Naive thymus-derived CD4-positive, alpha-beta T cell (primary cell): ENCODE measurements around the gene ACIN1. TPM values are rescaled to one million over a fixed set of nuclear protein-coding genes. Genes with fewer than 3 reads are reported as not detected.

ENCODE experiments used
- ATAC-seq: fragments of 150-1000 bp; cut with Tn5 transposase; 2 replicates; pipeline ENCODE4 v1.10.0; 2021; ENCODE audit warnings: mild to moderate bottlenecking, moderate library complexity
- CTCF ChIA-PET: fragments of 350-600 bp; sonication (Branson Sonifier 250); formaldehyde crosslinking; loops from one replicate; lab custom pipeline; 2021; ENCODE audit warnings: antibody characterized with exemption; lab: Charles Lee
- POLR2A ChIA-PET: fragments of 350-600 bp; sonication (Branson Sonifier 250); formaldehyde crosslinking; loops from one replicate; lab custom pipeline; 2021; ENCODE audit warnings: antibody characterized with exemption, inconsistent platforms; lab: Charles Lee
- DNase-seq, 9 donors: peaks; one replicate each; pipeline versions ENCODE4 v3.0.0 to v3.0.0-alpha.2; 2020 to 2022; ENCODE audit warnings: mixed read lengths in 1 of 9
- H3K27ac ChIP-seq: one replicate; pipeline ENCODE4 v1.7.0; 2013; ENCODE audit warnings: mild to moderate bottlenecking, low read depth, low read length, moderate library complexity
- H3K27me3 ChIP-seq, 2 donors: one replicate each; pipeline ENCODE4 v1.7.0; 2013; ENCODE audit warnings: low read length in 2 of 2, mild to moderate bottlenecking in 2 of 2, moderate library complexity in 2 of 2; ENCODE audit not compliant: control insufficient read depth in 2 of 2, insufficient read depth in 2 of 2
- H3K36me3 ChIP-seq, 3 experiments: 1 replicate in 2 of 3; 2 replicates in 1 of 3; pipeline ENCODE4 v1.7.0; 2013; ENCODE audit warnings: low read length in 3 of 3, mild to moderate bottlenecking in 3 of 3, moderate library complexity in 1 of 3; ENCODE audit not compliant: insufficient read depth in 3 of 3, control insufficient read depth in 2 of 3
- H3K4me1 ChIP-seq, 2 donors: one replicate each; pipeline ENCODE4 v1.7.0; 2013; ENCODE audit warnings: low read length in 2 of 2, mild to moderate bottlenecking in 2 of 2, moderate library complexity in 1 of 2; ENCODE audit not compliant: control insufficient read depth in 2 of 2, insufficient read depth in 2 of 2
- H3K4me3 ChIP-seq: 2 replicates; pipeline ENCODE4 v1.7.0; 2013; ENCODE audit warnings: mild to moderate bottlenecking, low read length
- H3K9me3 ChIP-seq, 3 experiments: 1 replicate in 2 of 3; 2 replicates in 1 of 3; pipeline ENCODE4 v1.7.0; 2013; ENCODE audit warnings: low read length in 3 of 3; ENCODE audit not compliant: control insufficient read depth in 2 of 3
- H3K27ac Mint-ChIP-seq, 9 donors: one replicate each; pipeline ENCODE4 v1.8.0; 2020 to 2022; ENCODE audit warnings: mixed read lengths in 9 of 9, mild to moderate bottlenecking in 8 of 9, moderate library complexity in 5 of 9, inconsistent platforms in 2 of 9
- H3K27me3 Mint-ChIP-seq, 5 donors: one replicate each; pipeline ENCODE4 v1.8.0; 2021 to 2022; ENCODE audit warnings: mixed read lengths in 5 of 5, mild to moderate bottlenecking in 1 of 5
- H3K36me3 Mint-ChIP-seq, 5 donors: one replicate each; pipeline ENCODE4 v1.8.0; 2020 to 2022; ENCODE audit warnings: mixed read lengths in 5 of 5, mild to moderate bottlenecking in 3 of 5, inconsistent platforms in 1 of 5
- H3K4me1 Mint-ChIP-seq, 7 donors: one replicate each; pipeline ENCODE4 v1.8.0; 2020 to 2022; ENCODE audit warnings: mixed read lengths in 7 of 7, mild to moderate bottlenecking in 3 of 7, inconsistent platforms in 1 of 7
- H3K4me3 Mint-ChIP-seq, 10 donors: one replicate each; pipeline ENCODE4 v1.8.0; 2020 to 2022; ENCODE audit warnings: mild to moderate bottlenecking in 10 of 10, mixed read lengths in 10 of 10, moderate library complexity in 6 of 10, inconsistent platforms in 2 of 10
- H3K9me3 Mint-ChIP-seq, 11 donors: one replicate each; pipeline ENCODE4 v1.8.0; 2020 to 2022; ENCODE audit warnings: mixed read lengths in 11 of 11, mild to moderate bottlenecking in 4 of 11, inconsistent platforms in 1 of 11, moderate library complexity in 1 of 11
- intact Hi-C, 2 donors: fragments of 100-400 bp; cut with micrococcal nuclease; formaldehyde crosslinking; loops; one replicate each; pipeline ENCODE4 v1.15.1; 2023
- polyA plus RNA-seq, 2 donors: library from polyadenylated mRNA; unstranded; fragments of 300-500 nt; fragmentation: Illumina TruSeq; gene quantifications; one replicate each; pipeline ENCODE4 v1.2.3, GENCODE V29; 2021
- total RNA-seq, 6 experiments: library from RNA in 5 of 6; stranded (reverse) in 5 of 6; gene quantifications; 1 replicate in 5 of 6; 2 replicates in 1 of 6; pipeline ENCODE4 v1.2.3 and lab custom pipeline; 2021 to 2026

Gene ACIN1
- total and polyA plus RNA-seq, 7 experiments from 2014 or later, result 8.7 to 360 (median 241) TPM

DNA sequence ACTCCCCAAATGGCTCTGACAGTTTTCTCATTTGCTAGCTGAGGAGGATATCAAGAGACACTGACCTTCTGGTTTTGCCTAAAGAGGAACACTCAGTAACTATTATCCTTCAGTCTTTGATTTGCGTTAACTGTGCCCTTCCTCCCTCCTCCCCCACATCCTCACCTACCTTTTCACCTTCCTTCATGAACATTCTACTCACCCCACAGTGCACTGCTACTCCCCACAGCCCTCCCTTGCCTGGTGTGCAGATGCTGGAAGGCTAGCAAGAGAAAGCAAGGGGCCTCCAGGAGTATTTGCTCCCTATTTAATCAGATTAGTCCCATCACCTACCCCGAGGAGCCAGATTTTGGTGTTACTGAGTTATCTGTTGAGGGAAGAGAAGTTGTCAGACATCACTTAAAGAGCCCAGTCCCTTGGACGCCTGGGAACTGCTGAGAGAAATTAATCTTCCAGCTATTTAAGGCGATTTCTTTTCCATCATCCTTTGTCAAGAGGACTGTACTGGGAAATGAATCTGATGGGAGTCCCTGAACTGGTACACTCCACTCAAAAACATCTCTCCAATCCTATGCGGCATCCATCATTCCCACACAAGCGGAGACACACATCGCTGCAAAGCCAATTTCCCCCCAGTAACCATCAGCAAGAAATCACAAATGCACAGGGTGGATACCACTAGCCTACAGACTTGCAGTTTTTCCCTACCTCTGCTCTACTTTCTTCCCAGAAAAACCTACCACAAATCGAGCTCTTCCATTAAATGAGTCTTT, 71.7 kb downstream of the ACIN1 start:
- Mint-ChIP-seq H3K27ac (peak overlapping the region; percentile 1 to 100 (median 91)), H3K9me3 (peaks cover 0 to 2% (median 0%) of the 10 kb centered on the region in 11 donors), H3K4me3 (peak overlapping the region in 9 of 10 donors; percentile 66 to 96 (median 85)), H3K27me3 (no peaks in the 10 kb centered on the region), H3K36me3 (peaks cover 7 to 24% (median 19%) of the 10 kb centered on the region in 5 donors), H3K4me1 (peaks cover 41 to 75% (median 65%) of the 10 kb centered on the region in 7 donors)
- Histone ChIP-seq H3K4me3 (peak overlapping the region; percentile 13), H3K4me1 (peaks cover 0 to 66% of the 10 kb centered on the region in 2 donors), H3K36me3 (peaks cover 0 to 16% (median 4%) of the 10 kb centered on the region in 3 experiments), H3K27ac (peak overlapping the region; percentile 63), H3K27me3 (no peaks in the 10 kb centered on the region), H3K9me3 (no peaks in the 10 kb centered on the region)
- POLR2A ChIA-PET, result interaction anchor here (1.8 to 6.3 kb wide), 4 partner anchors 10 to 28 kb away, joined by 5 to 79 read pairs (median 42); partner anchors contain the start of gene PSMB5
- DNase-seq (peak in 5 of 9 donors; percentile 20 to 44 (median 29)), ATAC-seq (peak; percentile 49)
- CTCF ChIA-PET, result interaction anchor here (0.5 to 1.5 kb wide), 8 partner anchors 10 to 1510 kb away, joined by 3 to 10 read pairs (median 4); no protein-coding TSS in a partner anchor
- intact Hi-C loops, result loop anchor here in 1 of 2 donors (1.0 to 5.0 kb wide), 2 partner anchors 12 to 34 kb away; partner anchors contain the start of gene CDH24

- peak overlapping the region; percentile 63 for H3K27ac ChIP-seq
- H3K4me3 ChIP-seq, result peak overlapping the region; percentile 24
- DNase-seq (no peak), ATAC-seq (no peak)
- peak overlapping the region in 9 of 10 donors; percentile 79 to 99 (median 88) for H3K4me3 Mint-ChIP-seq
- H3K4me1 ChIP-seq, result peaks cover 0 to 59% of the 10 kb centered on the region in 2 donors
- peaks cover 34 to 74% (median 60%) of the 10 kb centered on the region in 7 donors for H3K4me1 Mint-ChIP-seq
- H3K36me3 ChIP-seq, result peaks cover 0 to 16% (median 4%) of the 10 kb centered on the region in 3 experiments
- H3K27me3 Mint-ChIP-seq, result no peaks in the 10 kb centered on the region
- CTCF ChIA-PET, result interaction anchor here (0.5 to 1.2 kb wide), 5 partner anchors 15 to 507 kb away, joined by 3 to 5 read pairs (median 3); no protein-coding TSS in a partner anchor
- no peaks in the 10 kb centered on the region for H3K27me3 ChIP-seq
- H3K36me3 Mint-ChIP-seq, result peaks cover 7 to 18% (median 16%) of the 10 kb centered on the region in 5 donors
- H3K9me3 Mint-ChIP-seq, result no peaks in the 10 kb centered on the region
- POLR2A ChIA-PET, result interaction anchor here (0.5 to 6.3 kb wide), 9 partner anchors 9 to 273 kb away, joined by 3 to 79 read pairs (median 4); partner anchors contain the start of genes AJUBA and PSMB5
- no peaks in the 10 kb centered on the region for H3K9me3 ChIP-seq
- intact Hi-C loops, result loop anchor here in 1 of 2 donors (1.0 to 5.0 kb wide), 2 partner anchors 7 to 35 kb away; partner anchors contain the start of gene CDH24
- peak overlapping the region in 8 of 9 donors; percentile 86 to 100 (median 92) for H3K27ac Mint-ChIP-seq
Observed at GRCh38 chr14:23021889-23022442, 73.0 kb downstream of the ACIN1 start.

DNA sequence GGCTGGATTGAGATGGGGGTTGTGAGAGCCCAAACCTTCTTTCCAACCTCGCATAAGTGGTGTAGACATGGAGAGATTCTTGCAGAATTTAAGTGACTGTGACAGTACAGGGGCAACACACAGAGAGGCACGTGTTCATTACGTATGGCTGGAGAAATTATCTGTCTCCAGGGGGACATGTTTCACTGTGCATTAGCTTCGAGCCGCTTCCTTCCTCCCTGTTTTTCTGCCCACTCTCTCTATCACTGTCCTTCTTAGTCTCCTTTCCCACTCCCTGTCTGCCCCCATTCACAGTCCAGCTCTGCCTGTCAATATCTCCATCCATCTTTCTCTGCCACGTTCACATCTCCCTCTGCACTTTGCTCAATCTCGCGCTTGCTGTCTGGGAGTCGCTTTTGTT, 73.5 kb downstream of the ACIN1 start:
- ATAC-seq (no peak), DNase-seq (no peak)
- H3K27ac Mint-ChIP-seq, result peak overlapping the region in 8 of 9 donors; percentile 86 to 100 (median 92)
- Histone ChIP-seq H3K27me3 (no peaks in the 10 kb centered on the region), H3K9me3 (no peaks in the 10 kb centered on the region), H3K36me3 (peaks cover 0 to 16% (median 4%) of the 10 kb centered on the region in 3 experiments), H3K27ac (peak overlapping the region; percentile 63), H3K4me3 (peak overlapping the region; percentile 24), H3K4me1 (peaks cover 0 to 59% of the 10 kb centered on the region in 2 donors)
- H3K9me3 Mint-ChIP-seq, result no peaks in the 10 kb centered on the region
- peak overlapping the region; percentile 7 to 99 (median 87) for H3K4me3 Mint-ChIP-seq
- H3K36me3 Mint-ChIP-seq, result peaks cover 7 to 18% (median 16%) of the 10 kb centered on the region in 5 donors
- ChIA-PET POLR2A (interaction anchor here (0.9 to 6.3 kb wide), 10 partner anchors 8 to 274 kb away, joined by 3 to 79 read pairs (median 4); partner anchors contain the start of genes AJUBA and PSMB5), CTCF (interaction anchor here (1.0 to 1.8 kb wide), 8 partner anchors 14 to 56 kb away, joined by 3 to 10 read pairs (median 5); no protein-coding TSS in a partner anchor)
- no peaks in the 10 kb centered on the region for H3K27me3 Mint-ChIP-seq
- intact Hi-C loops, result loop anchor here in 1 of 2 donors (1.0 to 5.0 kb wide), 2 partner anchors 8 to 36 kb away; partner anchors contain the start of gene CDH24
- H3K4me1 Mint-ChIP-seq, result peaks cover 34 to 75% (median 60%) of the 10 kb centered on the region in 7 donors

GRCh38 chr14:23020143-23021128, 74.5 kb downstream of the ACIN1 start:
- H3K9me3 ChIP-seq, result no peaks in the 10 kb centered on the region
- Mint-ChIP-seq H3K36me3 (peaks cover 2 to 12% (median 8%) of the 10 kb centered on the region in 5 donors), H3K27me3 (no peaks in the 10 kb centered on the region), H3K9me3 (no peaks in the 10 kb centered on the region), H3K4me3 (peak overlapping the region; percentile 36 to 99 (median 87)), H3K4me1 (peaks cover 36 to 71% (median 62%) of the 10 kb centered on the region in 7 donors), H3K27ac (peak overlapping the region; percentile 34 to 100 (median 91))
- DNase-seq (peak in 6 of 9 donors; percentile 32 to 64 (median 49)), ATAC-seq (peak; percentile 86)
- peak overlapping the region; percentile 24 for H3K4me3 ChIP-seq
- H3K27ac ChIP-seq, result peak overlapping the region; percentile 63
- ChIA-PET POLR2A (interaction anchor here (0.6 to 6.3 kb wide), 7 partner anchors 8 to 41 kb away, joined by 3 to 79 read pairs (median 8); partner anchors contain the start of gene PSMB5), CTCF (interaction anchor here (0.6 to 1.8 kb wide), 9 partner anchors 12 to 546 kb away, joined by 3 to 10 read pairs (median 3); no protein-coding TSS in a partner anchor)
- intact Hi-C loops, result loop anchor here in 1 of 2 donors (1.0 to 5.0 kb wide), 3 partner anchors 9 to 37 kb away; partner anchors contain the start of gene CDH24
- H3K4me1 ChIP-seq, result peaks cover 0 to 55% of the 10 kb centered on the region in 2 donors
- H3K27me3 ChIP-seq, result no peaks in the 10 kb centered on the region
- H3K36me3 ChIP-seq, result peaks cover 0 to 6% (median 0%) of the 10 kb centered on the region in 3 experiments

DNA sequence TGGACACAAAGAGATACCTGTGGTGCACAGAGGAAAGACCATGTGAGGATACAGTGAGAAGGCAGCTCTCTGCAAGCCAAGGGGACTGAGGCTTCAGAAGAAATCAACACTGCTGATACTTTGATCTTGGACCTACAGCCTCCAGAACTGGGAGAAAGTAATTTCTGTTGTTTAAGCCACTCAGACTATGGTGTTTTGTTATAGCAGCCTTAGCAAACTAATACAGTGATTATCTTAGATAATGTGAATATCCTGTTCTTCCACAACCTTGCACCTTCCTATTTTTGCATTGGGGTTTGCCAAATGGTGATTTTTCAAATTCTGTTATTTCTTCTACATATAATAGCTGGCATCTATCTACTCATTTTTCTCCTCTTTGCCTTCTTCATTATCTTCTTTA, 76.8 kb downstream of the ACIN1 start:
- POLR2A ChIA-PET, result interaction anchor here (0.6 to 3.5 kb wide), 4 partner anchors 11 to 82 kb away, joined by 3 to 37 read pairs (median 3); no protein-coding TSS in a partner anchor
- Mint-ChIP-seq H3K36me3 (no peaks in the 10 kb centered on the region), H3K9me3 (no peaks in the 10 kb centered on the region), H3K4me3 (peak overlapping the region in 1 of 10 donors; percentile 9), H3K27me3 (no peaks in the 10 kb centered on the region), H3K4me1 (peaks cover 20 to 49% (median 42%) of the 10 kb centered on the region in 7 donors), H3K27ac (peak overlapping the region in 3 of 9 donors; percentile 36 to 46 (median 42))
- no peak for DNase-seq
- Histone ChIP-seq H3K27me3 (no peaks in the 10 kb centered on the region), H3K27ac (no peak overlapping the region), H3K36me3 (no peaks in the 10 kb centered on the region), H3K9me3 (no peaks in the 10 kb centered on the region), H3K4me3 (no peak overlapping the region), H3K4me1 (peaks cover 0 to 39% of the 10 kb centered on the region in 2 donors)
- intact Hi-C loops, result no loop called here
- no peak for ATAC-seq
- CTCF ChIA-PET, result no interaction called here
